Measurements from ENCODE around the gene CCDC88C. TPM values are rescaled to one million over a fixed set of nuclear protein-coding genes. Genes with fewer than 3 reads are reported as not detected.

Gene CCDC88C
- total RNA-seq, 1 experiment from 2014 or later: 21.3 TPM

GRCh38 chr14:91293281-91293680, 124.3 kb downstream of the CCDC88C start:
- no peaks in the 10 kb centered on the region for H3K9me3 ChIP-seq (ENCODE audit: control insufficient read depth, insufficient read depth, low read depth, low read length)
- DNase-seq (ENCODE audit: low read depth, low spot score): no peak
- BruUV-seq (replicated peaks): no TSS peak
- H3K4me1 ChIP-seq (ENCODE audit: control insufficient read depth, insufficient read depth, low read length): no peaks in the 10 kb centered on the region
- H3K4me3 ChIP-seq (ENCODE audit: low read depth in 2 of 2, low read length in 2 of 2): no peak overlapping the region
- no peaks in the 10 kb centered on the region for H3K27me3 ChIP-seq (ENCODE audit: control insufficient read depth, insufficient read depth, low read length)
- POLR2A ChIA-PET: interaction anchor here (0.6 kb wide), 1 partner anchor 123 kb away, joined by 4 read pairs; no protein-coding TSS in a partner anchor
- no peak for TF ChIP-seq SIN3A (IDR thresholded peaks at IDR 0.05; ENCODE audit: borderline replicate concordance, insufficient read depth, low read depth, low read length)
- TF ChIP-seq CTCF (IDR thresholded peaks at IDR 0.05): no peak
- no peak for TF ChIP-seq POLR2AphosphoS5 (IDR thresholded peaks at IDR 0.05; ENCODE audit: low read depth, low read length)
- no peak for TF ChIP-seq REST (IDR thresholded peaks at IDR 0.05; ENCODE audit: insufficient read depth in 1 of 2, low read depth in 2 of 2, low read length in 1 of 2)
- TF ChIP-seq TCF7L2 (IDR thresholded peaks at IDR 0.05; ENCODE audit: low read depth, low read length): no peak
- no peak overlapping the region for H3K27ac ChIP-seq (ENCODE audit: low read length)
- ATAC-seq: no peak
- in situ Hi-C loops (cut with HindIII; ENCODE audit: low pct_unique_long_range_greater_than_20kb, low sequenced_read_pairs) (no loop called here), intact Hi-C loops (cut with micrococcal nuclease; ENCODE audit: unreplicated experiment) (no loop called here)
- CTCF ChIA-PET: interaction anchor here (0.6 kb wide), 1 partner anchor 116 kb away, joined by 3 read pairs; no protein-coding TSS in a partner anchor
- no peaks in the 10 kb centered on the region for H3K36me3 ChIP-seq (ENCODE audit: control insufficient read depth, insufficient read depth, low read length)

GRCh38 chr14:91292491-91292890, 125.1 kb downstream of the CCDC88C start:
- ChIA-PET CTCF (no interaction called here), POLR2A (no interaction called here)
- intact Hi-C loops (cut with micrococcal nuclease; ENCODE audit: unreplicated experiment) (no loop called here), in situ Hi-C loops (cut with HindIII; ENCODE audit: low pct_unique_long_range_greater_than_20kb, low sequenced_read_pairs) (no loop called here)
- Histone ChIP-seq H3K27me3 (ENCODE audit: control insufficient read depth, insufficient read depth, low read length) (no peaks in the 10 kb centered on the region), H3K27ac (ENCODE audit: low read length) (no peak overlapping the region), H3K4me3 (ENCODE audit: low read depth in 2 of 2, low read length in 2 of 2) (no peak overlapping the region), H3K4me1 (ENCODE audit: control insufficient read depth, insufficient read depth, low read length) (no peaks in the 10 kb centered on the region), H3K36me3 (ENCODE audit: control insufficient read depth, insufficient read depth, low read length) (no peaks in the 10 kb centered on the region), H3K9me3 (ENCODE audit: control insufficient read depth, insufficient read depth, low read depth, low read length) (no peaks in the 10 kb centered on the region)
- TF ChIP-seq CTCF (IDR thresholded peaks at IDR 0.05) (no peak), REST (IDR thresholded peaks at IDR 0.05; ENCODE audit: insufficient read depth in 1 of 2, low read depth in 2 of 2, low read length in 1 of 2) (no peak), SIN3A (IDR thresholded peaks at IDR 0.05; ENCODE audit: borderline replicate concordance, insufficient read depth, low read depth, low read length) (no peak), POLR2AphosphoS5 (IDR thresholded peaks at IDR 0.05; ENCODE audit: low read depth, low read length) (no peak), TCF7L2 (IDR thresholded peaks at IDR 0.05; ENCODE audit: low read depth, low read length) (no peak)
- DNase-seq (ENCODE audit: low read depth, low spot score) (no peak), ATAC-seq (no peak)
- BruUV-seq (replicated peaks): no TSS peak
